ENCODE data around the gene CTSH. TPM values are rescaled to one million over a fixed set of nuclear protein-coding genes. Genes with fewer than 3 reads are reported as not detected.
"Not testable (repeated sequence)": the region's sequence is repeated elsewhere in the genome, so short reads cannot be mapped to it uniquely, and the experiment has no call there.

CTSH gene
- total RNA-seq, 1 donor from 2014 or later = 40.5 TPM

DNA sequence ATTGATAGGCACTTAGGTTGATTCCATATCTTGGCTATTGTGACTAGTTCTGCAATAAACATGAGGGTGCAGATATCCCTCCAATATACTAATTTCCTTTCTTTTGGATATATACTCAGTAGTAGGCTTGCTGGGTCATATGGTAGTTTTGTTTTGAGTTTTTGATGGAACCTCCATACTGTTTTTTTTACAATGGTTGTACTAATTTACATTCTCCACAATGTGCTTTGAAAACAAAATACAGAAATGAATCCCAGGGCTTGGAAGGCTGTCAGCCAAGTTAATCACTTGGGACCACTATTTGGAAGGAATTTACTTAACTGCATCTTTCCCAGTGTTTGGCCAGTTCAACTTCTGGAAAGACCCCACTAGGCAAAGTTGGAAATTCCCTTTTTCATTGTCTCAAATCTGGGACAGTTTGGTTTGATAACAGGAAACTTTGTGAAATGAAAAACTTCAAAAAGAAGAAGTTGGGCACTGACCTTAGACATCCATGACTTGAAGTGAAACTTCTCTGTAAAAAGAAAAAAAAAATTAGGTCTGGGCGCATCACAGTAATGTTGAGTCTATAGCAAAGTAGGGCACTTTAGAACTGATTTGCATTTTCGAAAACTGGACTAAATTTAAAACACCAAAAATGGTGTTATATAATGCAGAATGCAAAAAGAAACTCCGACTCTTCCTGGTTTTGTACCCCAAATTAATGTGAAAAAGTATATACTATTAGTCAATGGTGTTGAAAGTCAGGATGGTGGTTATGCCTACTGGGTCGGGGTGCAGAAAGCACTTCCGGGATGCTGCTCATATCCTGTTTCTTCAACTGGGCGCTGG lies 6.0 kb downstream of the CTSH start:
- H3K4me1 Mint-ChIP-seq = peaks cover 36% of the 10 kb centered on the region

DNA sequence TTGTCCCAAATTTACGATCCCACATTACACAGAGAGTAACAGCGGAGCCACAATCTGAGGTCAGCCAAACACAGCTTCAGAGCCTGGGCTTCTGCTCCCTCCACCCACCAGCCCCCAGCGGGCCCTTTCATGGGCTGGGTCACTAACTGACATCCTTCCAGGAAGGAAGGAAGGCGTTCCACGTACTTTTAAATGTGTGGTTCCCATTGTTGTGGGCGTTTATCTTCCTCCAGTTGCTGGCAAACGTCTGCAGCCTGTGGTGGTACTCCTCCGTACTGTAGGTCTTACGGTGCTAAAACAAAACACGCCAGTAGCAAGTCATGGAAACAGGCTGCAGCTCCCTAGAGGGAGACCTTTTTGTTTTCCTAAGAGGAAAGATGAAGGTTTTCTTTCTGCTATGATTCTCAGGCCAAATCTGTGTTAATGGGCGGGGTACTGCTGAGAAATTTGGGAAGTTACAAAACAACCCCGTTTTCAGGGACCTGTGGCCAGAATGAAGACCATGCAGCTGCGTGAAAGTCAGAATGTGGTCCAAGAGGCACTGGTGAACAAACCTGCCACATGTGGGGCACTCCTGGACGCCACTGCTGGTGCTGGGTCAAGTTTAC lies 7.6 kb downstream of the CTSH start:
- intact Hi-C loops (cut with micrococcal nuclease) = no loop called here
- DNase-seq = peak; percentile 80
- peaks cover 20% of the 10 kb centered on the region for H3K36me3 Mint-ChIP-seq (ENCODE audit: low read depth)
- H3K27ac Mint-ChIP-seq = peak overlapping the region; percentile 78
- no peaks in the 10 kb centered on the region for H3K27me3 Mint-ChIP-seq
- H3K4me1 Mint-ChIP-seq = peaks cover 34% of the 10 kb centered on the region
- H3K4me3 Mint-ChIP-seq = peak overlapping the region; percentile 68
- H3K9me3 Mint-ChIP-seq = peaks cover 3% of the 10 kb centered on the region

More for the DNA sequence above, 6.0 kb downstream of the CTSH start:
- intact Hi-C loops (cut with micrococcal nuclease) = no loop called here
- Mint-ChIP-seq H3K27me3 (peaks cover 8% of the 10 kb centered on the region), H3K4me3 (peak overlapping the region; percentile 68), H3K27ac (peak overlapping the region; percentile 85), H3K36me3 (ENCODE audit: low read depth) (peaks cover 19% of the 10 kb centered on the region), H3K9me3 (peaks cover 3% of the 10 kb centered on the region)
- DNase-seq = no peak

GRCh38 chr15:78934655-78935023 lies 10.2 kb downstream of the CTSH start:
- Mint-ChIP-seq H3K4me1 (peaks cover 33% of the 10 kb centered on the region), H3K4me3 (no peak overlapping the region), H3K36me3 (ENCODE audit: low read depth) (peaks cover 26% of the 10 kb centered on the region), H3K27me3 (no peaks in the 10 kb centered on the region), H3K9me3 (peaks cover 3% of the 10 kb centered on the region), H3K27ac (peak overlapping the region; percentile 78)
- no peak for DNase-seq
- intact Hi-C loops (cut with micrococcal nuclease) = no loop called here

- peaks cover 28% of the 10 kb centered on the region for H3K4me1 Mint-ChIP-seq
- H3K36me3 Mint-ChIP-seq (ENCODE audit: low read depth) = peaks cover 24% of the 10 kb centered on the region
- H3K4me3 Mint-ChIP-seq = no peak overlapping the region
- no peak for DNase-seq
- intact Hi-C loops (cut with micrococcal nuclease) = no loop called here
- H3K27ac Mint-ChIP-seq = peak overlapping the region; percentile 78
- H3K27me3 Mint-ChIP-seq = no peaks in the 10 kb centered on the region
- H3K9me3 Mint-ChIP-seq = peaks cover 3% of the 10 kb centered on the region
Observed at GRCh38 chr15:78933823-78934654, 10.8 kb downstream of the CTSH start.

- Mint-ChIP-seq H3K36me3 (ENCODE audit: low read depth) (peaks cover 23% of the 10 kb centered on the region), H3K9me3 (peaks cover under 1% of the 10 kb centered on the region), H3K27ac (no peak overlapping the region), H3K4me1 (peaks cover 21% of the 10 kb centered on the region), H3K4me3 (no peak overlapping the region), H3K27me3 (no peaks in the 10 kb centered on the region)
- intact Hi-C loops (cut with micrococcal nuclease) = no loop called here
- DNase-seq = no peak
Observed at GRCh38 chr15:78933187-78933822, 11.5 kb downstream of the CTSH start.

DNA sequence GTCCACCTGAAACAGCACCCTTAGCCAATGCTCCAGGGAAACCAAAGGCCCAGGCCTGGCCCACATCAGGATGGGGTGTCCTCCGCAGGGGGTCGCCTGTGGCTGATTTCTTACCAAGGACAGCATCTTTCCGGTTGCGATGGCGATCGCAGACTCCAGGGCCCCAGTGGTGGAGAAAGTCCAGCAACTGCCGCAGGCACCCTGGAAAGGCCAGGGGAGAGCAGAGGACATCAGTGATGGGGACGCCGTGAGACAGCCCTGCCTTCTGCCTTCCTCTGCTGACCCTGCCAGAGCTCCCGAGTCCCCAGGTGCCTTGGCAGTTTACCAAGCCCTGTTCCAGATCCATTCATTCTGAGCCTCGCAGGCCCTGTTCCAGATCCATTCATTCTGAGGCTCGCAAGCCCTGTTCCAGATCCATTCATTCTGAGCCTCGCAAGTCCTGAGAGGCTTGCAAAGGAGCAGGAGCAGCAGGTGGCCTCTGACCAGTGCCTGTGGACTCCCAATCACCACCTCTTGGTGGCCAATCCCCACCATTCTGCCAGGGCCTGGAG lies 12.5 kb downstream of the CTSH start:
- peaks cover 24% of the 10 kb centered on the region for H3K36me3 Mint-ChIP-seq (ENCODE audit: low read depth)
- no peak overlapping the region for H3K4me3 Mint-ChIP-seq
- H3K4me1 Mint-ChIP-seq = peaks cover 14% of the 10 kb centered on the region
- H3K9me3 Mint-ChIP-seq = no peaks in the 10 kb centered on the region
- intact Hi-C loops (cut with micrococcal nuclease) = no loop called here
- no peaks in the 10 kb centered on the region for H3K27me3 Mint-ChIP-seq
- no peak for DNase-seq
- H3K27ac Mint-ChIP-seq = no peak overlapping the region

DNA sequence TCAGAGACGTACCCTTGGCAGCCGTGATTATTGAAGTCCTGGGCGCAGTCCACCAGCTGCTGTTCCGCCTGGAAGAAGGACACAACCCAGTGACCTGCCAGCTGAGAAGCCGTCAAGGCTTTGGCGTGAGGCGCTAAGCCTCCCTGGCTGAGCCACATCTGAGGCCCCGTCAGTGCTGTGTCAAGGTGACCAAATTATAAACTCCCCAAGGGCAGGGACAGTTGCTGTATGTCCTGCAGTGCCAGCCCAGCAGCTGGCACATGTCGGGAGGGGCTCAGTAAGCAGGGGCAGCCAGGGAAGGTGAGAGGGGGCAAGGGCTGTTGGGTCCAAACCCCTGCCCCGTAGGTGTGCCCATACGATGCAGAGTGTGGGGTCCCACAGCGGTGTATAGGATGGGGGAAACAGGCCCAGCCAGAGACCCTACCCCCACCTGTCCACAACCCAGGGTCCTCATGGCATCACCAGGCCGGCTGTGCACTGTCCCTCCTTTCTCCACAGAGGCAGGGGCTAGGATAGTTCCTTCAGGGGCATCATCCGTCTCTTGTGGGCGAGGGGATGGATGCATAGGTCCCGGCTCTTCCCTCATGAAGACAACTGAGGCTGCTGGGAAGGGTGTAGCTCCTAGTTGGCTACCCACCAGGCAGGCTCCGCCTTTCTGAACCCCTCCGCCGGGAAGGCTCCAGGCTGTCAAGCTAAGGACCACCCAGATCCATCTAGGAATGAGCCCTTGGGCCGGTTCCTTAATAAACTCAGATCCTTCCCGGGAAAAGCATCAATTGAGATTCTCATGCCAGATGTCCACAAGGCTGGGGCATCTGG lies 13.2 kb downstream of the CTSH start:
- H3K36me3 Mint-ChIP-seq (ENCODE audit: low read depth) = peaks cover 27% of the 10 kb centered on the region
- no peak overlapping the region for H3K27ac Mint-ChIP-seq
- intact Hi-C loops (cut with micrococcal nuclease) = no loop called here
- no peaks in the 10 kb centered on the region for H3K9me3 Mint-ChIP-seq
- no peaks in the 10 kb centered on the region for H3K27me3 Mint-ChIP-seq
- H3K4me1 Mint-ChIP-seq = peaks cover 8% of the 10 kb centered on the region
- no peak for DNase-seq
- H3K4me3 Mint-ChIP-seq = no peak overlapping the region

DNA sequence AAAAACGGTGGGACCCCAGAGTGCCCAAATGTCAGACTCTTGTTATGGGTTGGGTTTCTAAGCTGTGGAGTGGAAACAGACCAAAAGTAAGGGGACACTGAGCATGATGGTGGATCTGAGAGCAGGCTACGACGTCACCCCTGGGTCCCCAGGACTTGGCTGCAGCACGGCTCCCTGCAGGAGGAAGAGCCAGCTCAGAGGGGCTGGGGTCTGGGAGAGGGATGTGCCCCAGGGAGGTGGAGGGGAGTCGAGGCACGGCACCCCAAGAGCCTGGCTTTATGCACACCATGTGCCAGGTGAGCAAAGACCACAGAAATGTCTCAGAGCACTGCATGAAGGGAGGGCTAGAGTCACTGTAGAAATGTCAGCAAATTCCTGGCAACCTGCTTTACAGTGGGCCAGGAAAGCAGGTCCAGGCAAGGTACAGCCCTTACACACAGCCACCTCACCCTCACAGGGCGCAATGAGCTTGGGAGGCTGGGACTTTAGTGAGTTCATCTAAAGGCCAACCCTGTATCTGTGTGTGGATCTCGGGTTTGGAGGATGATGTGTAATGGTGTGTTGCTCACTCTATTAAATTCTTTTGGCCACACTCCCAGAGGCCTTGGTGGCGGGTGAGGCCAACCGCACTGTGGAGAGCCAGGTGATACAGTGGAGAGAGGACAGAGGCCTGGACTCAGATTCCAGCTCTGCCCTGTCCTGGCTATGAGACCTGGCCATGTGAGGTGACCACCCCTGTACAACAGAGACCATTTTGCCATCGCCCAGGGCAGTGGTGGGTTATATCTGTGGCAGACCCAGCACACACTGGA lies 14.1 kb downstream of the CTSH start:
- Mint-ChIP-seq H3K36me3 (ENCODE audit: low read depth) (peaks cover 27% of the 10 kb centered on the region), H3K4me1 (peaks cover 4% of the 10 kb centered on the region), H3K9me3 (no peaks in the 10 kb centered on the region), H3K27me3 (no peaks in the 10 kb centered on the region), H3K27ac (no peak overlapping the region), H3K4me3 (no peak overlapping the region)
- intact Hi-C loops (cut with micrococcal nuclease) = no loop called here
- DNase-seq = no peak

- Mint-ChIP-seq H3K4me3 (no peak overlapping the region), H3K27ac (no peak overlapping the region), H3K4me1 (peaks cover 4% of the 10 kb centered on the region), H3K9me3 (no peaks in the 10 kb centered on the region), H3K27me3 (no peaks in the 10 kb centered on the region), H3K36me3 (ENCODE audit: low read depth) (peaks cover 28% of the 10 kb centered on the region)
- DNase-seq = no peak
- intact Hi-C loops (cut with micrococcal nuclease) = no loop called here
Observed at GRCh38 chr15:78929536-78930264, 15.1 kb downstream of the CTSH start.

DNA sequence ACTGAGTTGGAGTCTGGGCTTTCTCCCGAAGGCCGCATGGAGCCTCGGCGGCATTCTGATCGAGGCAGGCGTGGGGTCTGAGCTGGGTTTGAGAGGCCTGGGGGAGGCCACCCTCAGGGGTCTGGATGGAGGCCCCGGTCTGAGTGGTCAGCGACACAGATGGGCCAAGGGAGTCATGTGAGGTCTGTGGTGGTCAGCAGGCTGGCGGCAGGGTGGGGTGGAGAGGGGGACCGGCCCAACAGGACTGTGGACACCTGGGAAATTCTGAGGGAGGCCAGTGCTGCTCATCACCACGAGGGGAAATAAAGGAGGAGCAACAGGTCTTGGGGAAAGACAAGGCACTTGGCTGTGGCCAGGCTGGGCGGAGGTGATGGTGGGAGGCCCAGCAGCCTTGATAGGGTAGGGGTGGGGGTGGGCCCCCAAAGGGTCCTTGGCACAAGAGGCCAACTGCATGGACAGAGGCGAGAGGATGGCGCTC lies 16.2 kb downstream of the CTSH start:
- Mint-ChIP-seq H3K27me3 (no peaks in the 10 kb centered on the region), H3K9me3 (no peaks in the 10 kb centered on the region), H3K27ac (no peak overlapping the region), H3K4me1 (no peaks in the 10 kb centered on the region), H3K4me3 (no peak overlapping the region), H3K36me3 (ENCODE audit: low read depth) (peaks cover 31% of the 10 kb centered on the region)
- intact Hi-C loops (cut with micrococcal nuclease) = no loop called here
- no peak for DNase-seq

GRCh38 chr15:78928176-78928575 lies 16.7 kb downstream of the CTSH start:
- intact Hi-C loops (cut with micrococcal nuclease); H3K4me3 Mint-ChIP-seq; H3K4me1 Mint-ChIP-seq; DNase-seq; H3K9me3 Mint-ChIP-seq; H3K27me3 Mint-ChIP-seq; H3K27ac Mint-ChIP-seq: not testable (repeated sequence)
- H3K36me3 Mint-ChIP-seq (ENCODE audit: low read depth) = peaks cover 31% of the 10 kb centered on the region
